ENCODE results near the gene TARM1.
A peak's percentile ranks its signal among the peaks of the same experiment; 100 is the strongest.

TARM1 gene

DNA sequence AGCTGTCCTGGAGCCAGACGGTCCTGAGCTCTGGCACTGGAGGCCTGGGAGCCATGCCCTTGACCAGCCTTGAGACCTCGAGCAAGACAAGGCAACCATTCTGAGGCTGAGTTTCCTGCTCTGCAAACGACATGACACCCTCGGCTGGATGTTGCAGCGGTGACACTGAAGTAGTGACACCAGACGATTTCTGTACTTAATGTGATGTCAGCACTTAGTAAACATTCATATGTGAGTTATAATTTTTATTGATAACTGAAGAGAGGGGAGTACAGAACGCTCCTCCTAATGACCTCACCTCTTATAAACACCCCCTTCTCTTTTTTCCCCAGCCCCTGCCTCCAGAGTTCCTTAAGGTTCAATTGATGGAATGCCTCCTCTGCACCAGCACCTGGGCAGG, 27.3 kb upstream of the TARM1 start:
- TF ChIP-seq CTCF (conservative IDR thresholded peaks at IDR 0.05; ENCODE audit: low read depth, low read length), result no peak
- no peak for DNase-seq (ENCODE audit: low read depth)
- H3K4me3 ChIP-seq (ENCODE audit: low read depth, low read length), result no peak overlapping the region

DNA sequence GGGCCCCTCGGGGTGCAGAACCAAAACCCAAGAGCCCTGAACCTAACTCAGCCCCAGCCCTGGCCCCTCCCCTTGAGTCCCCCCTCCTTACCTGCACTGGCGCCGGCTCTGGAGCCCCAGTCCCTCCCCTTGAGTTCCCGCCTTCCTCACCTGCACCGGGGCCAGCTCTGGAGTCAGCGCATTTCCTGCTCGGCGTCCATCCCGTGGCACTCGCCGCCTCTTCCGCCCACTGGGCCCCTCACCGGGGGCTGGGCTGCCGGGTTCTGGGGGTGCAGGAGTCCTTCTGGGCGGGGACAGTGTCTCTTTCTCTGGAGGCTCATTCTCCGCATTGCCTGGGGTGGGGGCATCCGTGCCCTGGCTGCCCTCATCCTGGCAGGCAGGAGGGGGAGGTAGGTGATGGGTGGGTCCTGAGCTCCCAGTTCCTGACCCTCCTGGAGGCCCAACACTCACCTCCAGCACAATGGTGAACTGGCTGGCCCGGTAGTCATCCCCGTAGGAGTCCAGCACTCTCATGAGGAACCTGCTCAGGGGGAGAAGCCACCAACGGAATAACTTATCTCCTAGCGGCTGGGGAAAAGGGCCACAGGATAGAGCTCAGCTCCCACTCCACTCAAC, 26.8 kb upstream of the TARM1 start:
- H3K4me3 ChIP-seq (ENCODE audit: low read depth, low read length), result no peak overlapping the region
- TF ChIP-seq CTCF (conservative IDR thresholded peaks at IDR 0.05; ENCODE audit: low read depth, low read length), result no peak
- DNase-seq (ENCODE audit: low read depth), result no peak

DNA sequence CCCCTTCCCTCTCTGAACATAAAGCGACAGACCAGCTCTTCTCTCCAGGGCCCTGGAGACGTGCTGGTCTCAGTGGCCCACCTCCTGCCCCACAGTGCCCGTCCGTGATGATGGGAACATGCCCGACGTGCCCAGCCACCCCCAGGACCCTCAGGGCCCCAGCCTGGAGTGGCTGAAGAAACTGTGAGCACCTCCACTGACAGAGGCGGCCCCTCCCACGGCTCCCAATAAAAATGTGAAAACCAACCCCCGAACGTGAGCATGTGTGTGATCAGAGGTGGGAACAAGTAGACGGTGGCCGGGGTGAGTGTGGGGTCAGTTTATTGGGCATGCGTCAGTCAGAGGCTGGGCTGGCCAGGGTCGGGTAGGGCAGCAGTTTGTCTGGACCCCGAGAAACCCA, 25.6 kb upstream of the TARM1 start:
- no peak overlapping the region for H3K4me3 ChIP-seq (ENCODE audit: low read depth, low read length)
- DNase-seq (ENCODE audit: low read depth), result no peak
- no peak for TF ChIP-seq CTCF (conservative IDR thresholded peaks at IDR 0.05; ENCODE audit: low read depth, low read length)

- no peak for DNase-seq (ENCODE audit: low read depth)
- no peak for TF ChIP-seq CTCF (conservative IDR thresholded peaks at IDR 0.05; ENCODE audit: low read depth, low read length)
- H3K4me3 ChIP-seq (ENCODE audit: low read depth, low read length), result no peak overlapping the region
Measured at GRCh38 chr19:54105796-54106195, 24.6 kb upstream of the TARM1 start.

- DNase-seq (ENCODE audit: low read depth), result no peak
- no peak for TF ChIP-seq CTCF (conservative IDR thresholded peaks at IDR 0.05; ENCODE audit: low read depth, low read length)
- H3K4me3 ChIP-seq (ENCODE audit: low read depth, low read length), result no peak overlapping the region
Measured at GRCh38 chr19:54104998-54105715, 24.0 kb upstream of the TARM1 start.

GRCh38 chr19:54102421-54103169, 21.4 kb upstream of the TARM1 start, which contains the start of gene NDUFA3:
Gene NDUFA3, plus strand, starts transcription at chr19:54102855. Its CDS starts 24 bp downstream, at chr19:54102879.
- TF ChIP-seq CTCF (conservative IDR thresholded peaks at IDR 0.05; ENCODE audit: low read depth, low read length), result no peak
- peak; percentile 99 for DNase-seq (ENCODE audit: low read depth)
- H3K4me3 ChIP-seq (ENCODE audit: low read depth, low read length), result peak within 1 kb of the TSS; percentile 99
